Choroid plexus epithelial cell (primary cell): ENCODE measurements around the gene ERC1.
A peak's percentile ranks its signal among the peaks of the same experiment; 100 is the strongest.

Experiments
- DNase-seq: peaks from one replicate; pipeline ENCODE4 v3.0.0-alpha.2; 2010; ENCODE audit warnings: low read depth
- H3K4me3 ChIP-seq: 2 replicates; pipeline ENCODE4 v1.5.1; 2011; ENCODE audit warnings: low read depth, mild to moderate bottlenecking, control low read depth, low read length, moderate library complexity
- CTCF ChIP-seq: conservative IDR thresholded peaks from 2 replicates; pipeline ENCODE4 v1.5.1; 2011; ENCODE audit warnings: low read depth, mild to moderate bottlenecking, control low read depth, inconsistent platforms, low read length, moderate library complexity

ERC1 gene

GRCh38 chr12:1457901-1458300, 466.9 kb downstream of the ERC1 start:
- no peak for TF ChIP-seq CTCF
- H3K4me3 ChIP-seq, result no peak overlapping the region
- peak; percentile 65 for DNase-seq

GRCh38 chr12:1459339-1459738, 468.3 kb downstream of the ERC1 start:
- no peak for TF ChIP-seq CTCF

GRCh38 chr12:1463073-1463905, 472.3 kb downstream of the ERC1 start:
- TF ChIP-seq CTCF, result no peak
- no peak overlapping the region for H3K4me3 ChIP-seq
- no peak for DNase-seq

More at GRCh38 chr12:1459339-1459738, 468.3 kb downstream of the ERC1 start:
- no peak for DNase-seq
- no peak overlapping the region for H3K4me3 ChIP-seq

GRCh38 chr12:1464925-1465324, 473.9 kb downstream of the ERC1 start:
- no peak for DNase-seq
- TF ChIP-seq CTCF, result no peak
- no peak overlapping the region for H3K4me3 ChIP-seq

GRCh38 chr12:1465990-1466389, 475.0 kb downstream of the ERC1 start:
- no peak for DNase-seq
- TF ChIP-seq CTCF, result no peak

GRCh38 chr12:1466481-1467154, 475.6 kb downstream of the ERC1 start:
- H3K4me3 ChIP-seq, result no peak overlapping the region
- DNase-seq, result no peak
- TF ChIP-seq CTCF, result no peak

More at GRCh38 chr12:1465990-1466389, 475.0 kb downstream of the ERC1 start:
- no peak overlapping the region for H3K4me3 ChIP-seq

GRCh38 chr12:1467710-1468109, 476.7 kb downstream of the ERC1 start:
- TF ChIP-seq CTCF, result no peak
- no peak overlapping the region for H3K4me3 ChIP-seq
- DNase-seq, result no peak
